Activated CD8-positive, alpha-beta memory T cell treated with anti-CD3 and anti-CD28 coated beads for 1 hour (primary cell): Measurements from ENCODE around the gene TRPT1.
"Not testable (repeated sequence)": the region's sequence is repeated elsewhere in the genome, so short reads cannot be mapped to it uniquely, and the experiment has no call there.

Experiments used
- DNase-seq, 2 donors: peaks; one replicate each; pipeline ENCODE4 v3.0.0-alpha.2; 2020; ENCODE audit warnings: low read depth in 1 of 2; ENCODE audit errors: extremely low read depth in 1 of 2

TRPT1 gene

GRCh38 chr11:64258946-64259532 lies 33.1 kb upstream of the TRPT1 start:
- DNase-seq, result no peak

- DNase-seq, result no peak
These were observed 32.4 kb upstream of the TRPT1 start for GRCh38 chr11:64258356-64258755.

GRCh38 chr11:64256300-64256699 lies 30.3 kb upstream of the TRPT1 start:
- DNase-seq, result no peak

GRCh38 chr11:64255135-64256128 lies 29.4 kb upstream of the TRPT1 start:
- no peak for DNase-seq

GRCh38 chr11:64254326-64254725 lies 28.3 kb upstream of the TRPT1 start:
- no peak for DNase-seq

GRCh38 chr11:64253481-64253880 lies 27.5 kb upstream of the TRPT1 start:
- no peak for DNase-seq

GRCh38 chr11:64253043-64253442 lies 27.1 kb upstream of the TRPT1 start:
- no peak for DNase-seq

- DNase-seq, result no peak
These were observed 26.3 kb upstream of the TRPT1 start for GRCh38 chr11:64252003-64252872.

GRCh38 chr11:64251753-64252002 lies 25.7 kb upstream of the TRPT1 start:
- DNase-seq, result no peak

- peak in 1 of 2 donors; percentile 56 for DNase-seq
These were observed 25.2 kb upstream of the TRPT1 start, which contains the start of gene PLCB3 for GRCh38 chr11:64251016-64251752. Gene PLCB3, plus strand, starts transcription at chr11:64251530. Its CDS starts 120 bp downstream, at chr11:64251650.

- DNase-seq, result no peak
These were observed 24.5 kb upstream of the TRPT1 start for GRCh38 chr11:64250415-64251015.

GRCh38 chr11:64249563-64250414 lies 23.8 kb upstream of the TRPT1 start:
- DNase-seq, result no peak

- DNase-seq, result no peak
These were observed 23.1 kb upstream of the TRPT1 start for GRCh38 chr11:64249038-64249437.

GRCh38 chr11:64248578-64248977 lies 22.6 kb upstream of the TRPT1 start:
- no peak for DNase-seq

GRCh38 chr11:64247729-64248531 lies 21.9 kb upstream of the TRPT1 start:
- no peak for DNase-seq

- DNase-seq, result peak in 1 of 2 donors; percentile 72
These were observed 21.1 kb upstream of the TRPT1 start, which contains the start of gene PPP1R14B for GRCh38 chr11:64246871-64247728. Gene PPP1R14B, minus strand, starts transcription at chr11:64246943. Its CDS starts 270 bp downstream, at chr11:64246673.

- not testable (repeated sequence) for DNase-seq
These were observed 20.6 kb upstream of the TRPT1 start for GRCh38 chr11:64246621-64246870.
